Measurements from ENCODE around the gene PATJ.

PATJ gene

GRCh38 chr1:62209931-62210595 lies 467.8 kb downstream of the PATJ start:
- no peak for DNase-seq (ENCODE audit: low read depth in 1 of 2, low spot score in 1 of 2)
- TF ChIP-seq GABPA (IDR thresholded peaks at IDR 0.05; ENCODE audit: low read depth) (no peak), CTCF (IDR thresholded peaks at IDR 0.05; ENCODE audit: insufficient read depth, low read length) (no peak), POLR2AphosphoS5 (IDR thresholded peaks at IDR 0.05; ENCODE audit: low read depth) (no peak), SPI1 (IDR thresholded peaks at IDR 0.05; ENCODE audit: borderline replicate concordance, low read depth) (no peak)
- TF ChIP-seq, protein P1, sequence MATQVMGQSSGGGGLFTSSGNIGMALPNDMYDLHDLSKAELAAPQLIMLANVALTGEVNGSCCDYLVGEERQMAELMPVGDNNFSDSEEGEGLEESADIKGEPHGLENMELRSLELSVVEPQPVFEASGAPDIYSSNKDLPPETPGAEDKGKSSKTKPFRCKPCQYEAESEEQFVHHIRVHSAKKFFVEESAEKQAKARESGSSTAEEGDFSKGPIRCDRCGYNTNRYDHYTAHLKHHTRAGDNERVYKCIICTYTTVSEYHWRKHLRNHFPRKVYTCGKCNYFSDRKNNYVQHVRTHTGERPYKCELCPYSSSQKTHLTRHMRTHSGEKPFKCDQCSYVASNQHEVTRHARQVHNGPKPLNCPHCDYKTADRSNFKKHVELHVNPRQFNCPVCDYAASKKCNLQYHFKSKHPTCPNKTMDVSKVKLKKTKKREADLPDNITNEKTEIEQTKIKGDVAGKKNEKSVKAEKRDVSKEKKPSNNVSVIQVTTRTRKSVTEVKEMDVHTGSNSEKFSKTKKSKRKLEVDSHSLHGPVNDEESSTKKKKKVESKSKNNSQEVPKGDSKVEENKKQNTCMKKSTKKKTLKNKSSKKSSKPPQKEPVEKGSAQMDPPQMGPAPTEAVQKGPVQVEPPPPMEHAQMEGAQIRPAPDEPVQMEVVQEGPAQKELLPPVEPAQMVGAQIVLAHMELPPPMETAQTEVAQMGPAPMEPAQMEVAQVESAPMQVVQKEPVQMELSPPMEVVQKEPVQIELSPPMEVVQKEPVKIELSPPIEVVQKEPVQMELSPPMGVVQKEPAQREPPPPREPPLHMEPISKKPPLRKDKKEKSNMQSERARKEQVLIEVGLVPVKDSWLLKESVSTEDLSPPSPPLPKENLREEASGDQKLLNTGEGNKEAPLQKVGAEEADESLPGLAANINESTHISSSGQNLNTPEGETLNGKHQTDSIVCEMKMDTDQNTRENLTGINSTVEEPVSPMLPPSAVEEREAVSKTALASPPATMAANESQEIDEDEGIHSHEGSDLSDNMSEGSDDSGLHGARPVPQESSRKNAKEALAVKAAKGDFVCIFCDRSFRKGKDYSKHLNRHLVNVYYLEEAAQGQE (IDR thresholded peaks at IDR 0.05; ENCODE audit: insufficient replicate concordance, low read depth), result no peak
- H3K27ac ChIP-seq (replicated peaks), result no peak overlapping the region
- no peak overlapping the region for H3K4me3 ChIP-seq (replicated peaks; ENCODE audit: insufficient read depth, low read length)
- no peaks in the 10 kb centered on the region for H3K27me3 ChIP-seq (ENCODE audit: insufficient read depth, poor library complexity, severe bottlenecking)

DNA sequence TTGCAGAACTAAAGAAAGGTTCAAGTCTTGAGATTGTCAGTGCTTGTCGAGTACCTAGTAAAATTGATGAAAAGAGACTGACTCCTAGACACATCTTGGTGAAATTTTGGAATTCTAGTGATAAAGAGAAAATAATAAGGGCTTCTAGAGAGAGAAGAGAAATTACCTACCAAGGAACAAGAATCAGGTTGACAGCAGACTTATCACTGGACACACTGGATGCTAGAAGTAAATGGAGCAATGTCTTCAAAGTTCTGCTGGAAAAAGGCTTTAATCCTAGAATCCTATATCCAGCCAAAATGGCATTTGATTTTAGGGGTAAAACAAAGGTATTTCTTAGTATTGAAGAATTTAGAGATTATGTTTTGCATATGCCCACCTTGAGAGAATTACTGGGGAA lies 468.7 kb downstream of the PATJ start:
- no peak overlapping the region for H3K4me3 ChIP-seq (replicated peaks; ENCODE audit: insufficient read depth, low read length)
- H3K27ac ChIP-seq (replicated peaks), result no peak overlapping the region
- TF ChIP-seq SPI1 (IDR thresholded peaks at IDR 0.05; ENCODE audit: borderline replicate concordance, low read depth) (no peak), GABPA (IDR thresholded peaks at IDR 0.05; ENCODE audit: low read depth) (no peak), POLR2AphosphoS5 (IDR thresholded peaks at IDR 0.05; ENCODE audit: low read depth) (no peak), CTCF (IDR thresholded peaks at IDR 0.05; ENCODE audit: insufficient read depth, low read length) (no peak)
- TF ChIP-seq, protein P1 (IDR thresholded peaks at IDR 0.05; ENCODE audit: insufficient replicate concordance, low read depth), result no peak
- H3K27me3 ChIP-seq (ENCODE audit: insufficient read depth, poor library complexity, severe bottlenecking), result no peaks in the 10 kb centered on the region
- no peak for DNase-seq (ENCODE audit: low read depth in 1 of 2, low spot score in 1 of 2)

DNA sequence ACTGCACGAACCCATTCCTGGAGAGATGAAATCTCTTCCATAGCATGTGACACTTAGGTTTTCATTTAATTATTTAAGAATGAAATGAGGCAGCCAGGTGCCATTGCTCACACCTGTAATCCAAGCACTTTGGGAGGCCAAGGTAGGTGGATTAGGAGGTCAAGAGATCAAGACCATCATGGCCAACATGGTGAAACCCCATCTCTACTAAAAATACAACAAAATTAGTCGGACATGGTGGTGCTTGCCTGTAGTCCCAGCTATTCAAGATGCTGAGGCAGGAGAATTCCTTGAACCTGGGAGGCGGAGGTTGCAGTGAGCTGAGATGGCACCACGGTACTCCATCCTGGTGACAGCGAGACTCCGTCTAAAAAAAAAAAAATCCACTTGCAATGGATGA lies 470.1 kb downstream of the PATJ start:
- DNase-seq (ENCODE audit: low read depth in 1 of 2, low spot score in 1 of 2), result no peak
- no peak overlapping the region for H3K4me3 ChIP-seq (replicated peaks; ENCODE audit: insufficient read depth, low read length)

More for the DNA sequence above, 470.1 kb downstream of the PATJ start:
- no peak for TF ChIP-seq GABPA (IDR thresholded peaks at IDR 0.05; ENCODE audit: low read depth)
- TF ChIP-seq SPI1 (IDR thresholded peaks at IDR 0.05; ENCODE audit: borderline replicate concordance, low read depth), result no peak
- TF ChIP-seq POLR2AphosphoS5 (IDR thresholded peaks at IDR 0.05; ENCODE audit: low read depth), result no peak
- TF ChIP-seq, protein P1 (IDR thresholded peaks at IDR 0.05; ENCODE audit: insufficient replicate concordance, low read depth), result no peak
- no peak for TF ChIP-seq CTCF (IDR thresholded peaks at IDR 0.05; ENCODE audit: insufficient read depth, low read length)
- no peak overlapping the region for H3K27ac ChIP-seq (replicated peaks)
- no peaks in the 10 kb centered on the region for H3K27me3 ChIP-seq (ENCODE audit: insufficient read depth, poor library complexity, severe bottlenecking)

Data from HL-60 (cell line).